ENCODE results near the gene SPACA5B. TPM values are rescaled to one million over a fixed set of nuclear protein-coding genes. Genes with fewer than 3 reads are reported as not detected.
A peak's percentile ranks its signal among the peaks of the same experiment; 100 is the strongest.
"Not testable (repeated sequence)": the region's sequence is repeated elsewhere in the genome, so short reads cannot be mapped to it uniquely, and the experiment has no call there.

SPACA5B gene
- total RNA-seq (not detected), polyA plus RNA-seq (ENCODE audit: insufficient read depth in 1 of 8, insufficient read length in 8 of 8, low replicate concordance in 1 of 8) (not detected)
- long read RNA-seq, donor 1 = 0 reads
- long read RNA-seq, donor 2 = 0 reads
- long read RNA-seq, donor 3 = 0 reads
- long read RNA-seq, donor 4 = 0 reads
- long read RNA-seq, donor 5 = 0 reads
- long read RNA-seq, donor 6 = 0 reads
- long read RNA-seq, donor 7 = 0 reads
- long read RNA-seq, donor 8 = 0 reads
- long read RNA-seq, donor 9 = 0 reads
- long read RNA-seq, donor 10 = 0 reads
- long read RNA-seq, donor 11 = 0 reads

DNA sequence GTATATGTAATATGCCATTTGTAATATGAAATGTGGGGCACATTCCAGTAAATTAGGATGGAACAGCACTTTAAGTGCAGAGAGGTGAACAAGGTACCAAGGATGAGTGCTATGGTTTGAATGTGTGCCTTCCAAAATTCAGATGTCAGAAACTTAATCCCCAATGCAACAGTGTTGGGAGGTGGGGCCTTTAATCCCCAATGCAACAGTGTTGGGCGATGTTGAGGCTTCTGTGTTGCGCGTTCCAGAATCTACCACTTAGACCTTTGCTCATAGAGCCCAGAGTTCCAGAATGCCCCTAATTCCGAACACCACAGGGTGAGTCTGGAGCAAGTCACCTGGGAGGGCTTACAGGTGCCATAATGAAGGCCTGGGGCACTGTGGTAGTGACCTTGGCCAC, at the start of gene SPACA5B:
TSS of gene SPACA5B (plus strand) at position 301 of the 400 bp plus-strand sequence. CDS start at position 363, 62 bp downstream.
- not testable (repeated sequence) for H3K27me3 ChIP-seq (ENCODE audit: control insufficient read depth, insufficient read depth, low read length); H3K27ac ChIP-seq (ENCODE audit: low read length)
- WGBS (ENCODE audit: insufficient coverage) = no CpG with 5 or more reads among the region's 4 CpGs

DNA sequence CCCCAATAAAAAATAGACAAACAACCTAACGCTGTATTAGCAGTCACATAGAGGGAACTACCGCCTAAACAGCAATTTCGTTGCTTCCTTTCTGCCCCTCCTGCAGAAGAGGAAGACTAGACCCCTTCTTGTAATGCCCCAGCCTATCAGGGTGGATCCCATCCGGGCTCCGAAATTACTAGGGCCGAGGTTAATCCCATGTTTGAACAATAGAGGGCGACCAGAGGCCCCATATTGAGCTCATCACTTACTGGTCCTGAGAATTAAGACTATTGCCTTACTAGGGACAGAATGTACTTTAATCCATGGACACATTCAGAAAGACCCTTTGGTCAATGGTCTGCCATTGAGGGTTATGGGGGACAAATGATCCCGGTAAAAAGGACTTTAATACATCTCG, 47.2 kb upstream of the SPACA5B start:
- Histone ChIP-seq H3K4me1 (ENCODE audit: control insufficient read depth, insufficient read depth, low read length) (no peaks in the 10 kb centered on the region), H3K9me3 (replicated peaks; ENCODE audit: control insufficient read depth, low read depth, low read length) (no peaks in the 10 kb centered on the region), H3K27ac (ENCODE audit: low read length) (no peak overlapping the region), H3K27me3 (ENCODE audit: control insufficient read depth, insufficient read depth, low read length) (peaks cover 2% of the 10 kb centered on the region), H3K4me3 (ENCODE audit: low read length) (no peak overlapping the region), H3K36me3 (ENCODE audit: control insufficient read depth, insufficient read depth, low read length) (no peaks in the 10 kb centered on the region)
- peak; percentile 49 for DNase-seq
- 0% methylated on average over 1 of the region's 9 CpGs for whole genome bisulfite sequencing (ENCODE audit: insufficient coverage)

More for the DNA sequence above, at the start of gene SPACA5B:
- not testable (repeated sequence) for H3K36me3 ChIP-seq (ENCODE audit: control insufficient read depth, insufficient read depth, low read length); DNase-seq; H3K9me3 ChIP-seq (replicated peaks; ENCODE audit: control insufficient read depth, low read depth, low read length); H3K4me3 ChIP-seq (ENCODE audit: low read length); H3K4me1 ChIP-seq (ENCODE audit: control insufficient read depth, insufficient read depth, low read length)

DNA sequence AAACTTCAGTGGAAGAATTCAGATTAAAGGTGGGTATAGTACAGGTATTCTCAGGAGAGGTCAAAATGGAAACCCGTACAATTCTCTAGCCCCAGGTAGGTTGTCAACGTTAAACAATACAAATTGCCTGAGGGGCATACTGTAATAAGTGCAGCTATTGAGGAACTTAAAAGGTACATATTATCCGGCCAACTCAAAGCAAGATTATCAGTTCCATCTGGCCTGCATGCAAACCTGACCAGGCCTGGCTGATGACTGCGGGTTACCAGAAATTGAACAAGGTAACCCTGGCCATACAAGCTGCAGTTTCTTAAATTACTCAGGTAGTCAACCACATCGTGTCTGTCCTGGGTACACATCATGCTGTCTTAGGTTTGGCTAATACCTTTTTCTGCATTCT, 46.7 kb upstream of the SPACA5B start:
- Histone ChIP-seq H3K27ac (ENCODE audit: low read length) (no peak overlapping the region), H3K4me3 (ENCODE audit: low read length) (no peak overlapping the region), H3K9me3 (replicated peaks; ENCODE audit: control insufficient read depth, low read depth, low read length) (no peaks in the 10 kb centered on the region), H3K27me3 (ENCODE audit: control insufficient read depth, insufficient read depth, low read length) (peaks cover 2% of the 10 kb centered on the region), H3K4me1 (ENCODE audit: control insufficient read depth, insufficient read depth, low read length) (no peaks in the 10 kb centered on the region), H3K36me3 (ENCODE audit: control insufficient read depth, insufficient read depth, low read length) (no peaks in the 10 kb centered on the region)
- WGBS (ENCODE audit: insufficient coverage) = 75% methylated on average over 3 of the region's 5 CpGs
- DNase-seq = no peak

DNA sequence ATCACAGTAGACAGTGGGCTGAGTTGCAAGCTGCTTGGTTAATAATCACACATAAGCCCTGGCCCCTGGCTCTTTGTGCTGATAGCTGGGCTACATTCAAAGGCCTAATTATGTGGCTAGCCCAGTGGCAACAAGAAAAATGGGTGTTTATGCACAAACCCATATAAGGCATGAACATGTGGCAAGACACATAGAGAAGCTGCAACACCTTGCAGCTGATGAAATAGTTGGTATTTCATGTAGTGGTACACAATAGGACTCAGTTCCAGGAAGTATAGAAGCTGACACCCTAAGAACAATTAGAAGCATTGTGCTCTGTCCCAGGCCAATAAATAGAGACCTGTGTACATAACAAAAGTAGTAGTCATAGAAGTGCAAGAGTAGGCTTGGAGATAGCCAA, 44.3 kb upstream of the SPACA5B start:
- Histone ChIP-seq H3K4me1 (ENCODE audit: control insufficient read depth, insufficient read depth, low read length) (no peaks in the 10 kb centered on the region), H3K36me3 (ENCODE audit: control insufficient read depth, insufficient read depth, low read length) (no peaks in the 10 kb centered on the region), H3K27ac (ENCODE audit: low read length) (no peak overlapping the region), H3K4me3 (ENCODE audit: low read length) (no peak overlapping the region), H3K9me3 (replicated peaks; ENCODE audit: control insufficient read depth, low read depth, low read length) (no peaks in the 10 kb centered on the region), H3K27me3 (ENCODE audit: control insufficient read depth, insufficient read depth, low read length) (peaks cover 2% of the 10 kb centered on the region)
- DNase-seq = no peak

DNA sequence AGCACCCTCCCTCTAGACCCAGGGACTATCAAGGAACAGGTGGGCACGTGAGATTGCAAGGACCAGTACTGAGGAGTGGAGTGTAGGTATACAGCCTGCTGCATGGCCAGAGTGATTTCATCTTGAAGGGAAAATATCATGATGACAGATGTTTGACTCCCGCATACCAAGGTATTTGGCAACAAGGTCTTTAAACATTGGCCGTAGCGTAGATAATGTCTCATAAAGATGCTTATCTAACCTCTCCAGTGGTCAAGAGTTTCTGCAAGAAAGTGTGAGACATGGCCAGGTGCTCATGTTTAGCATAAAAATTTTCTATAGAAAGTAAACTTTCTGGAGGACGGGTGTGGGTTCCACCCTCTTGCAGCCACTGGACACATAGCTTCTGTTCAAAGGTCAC, 40.3 kb upstream of the SPACA5B start:
- Histone ChIP-seq H3K9me3 (replicated peaks; ENCODE audit: control insufficient read depth, low read depth, low read length) (no peaks in the 10 kb centered on the region), H3K36me3 (ENCODE audit: control insufficient read depth, insufficient read depth, low read length) (no peaks in the 10 kb centered on the region), H3K27me3 (ENCODE audit: control insufficient read depth, insufficient read depth, low read length) (no peaks in the 10 kb centered on the region), H3K27ac (ENCODE audit: low read length) (no peak overlapping the region), H3K4me3 (ENCODE audit: low read length) (no peak overlapping the region), H3K4me1 (ENCODE audit: control insufficient read depth, insufficient read depth, low read length) (no peaks in the 10 kb centered on the region)
- DNase-seq = no peak
- 63% methylated on average over 1 of the region's 5 CpGs for WGBS (ENCODE audit: insufficient coverage)

DNA sequence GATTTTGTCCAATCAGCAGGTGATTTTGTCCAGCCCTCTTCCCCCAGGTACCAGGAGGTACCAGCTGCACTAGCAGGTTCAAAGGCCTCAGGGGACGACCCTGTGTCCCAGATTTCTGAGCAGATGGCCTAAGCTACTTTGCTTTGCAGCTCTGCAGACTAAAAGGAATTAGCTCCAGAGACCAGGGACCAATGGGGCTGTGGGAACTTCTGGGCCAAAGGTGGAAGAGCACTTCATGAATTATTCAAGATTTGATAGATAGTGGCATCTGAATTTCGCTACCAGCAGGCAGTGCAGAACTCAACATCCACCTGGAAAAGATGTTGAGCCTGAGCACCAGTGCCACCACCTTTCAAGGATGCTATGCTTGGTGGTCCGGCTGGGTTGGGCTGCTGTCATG, 37.9 kb upstream of the SPACA5B start:
- DNase-seq; H3K36me3 ChIP-seq (ENCODE audit: control insufficient read depth, insufficient read depth, low read length); H3K27ac ChIP-seq (ENCODE audit: low read length); H3K4me3 ChIP-seq (ENCODE audit: low read length); H3K4me1 ChIP-seq (ENCODE audit: control insufficient read depth, insufficient read depth, low read length); H3K27me3 ChIP-seq (ENCODE audit: control insufficient read depth, insufficient read depth, low read length); H3K9me3 ChIP-seq (replicated peaks; ENCODE audit: control insufficient read depth, low read depth, low read length): not testable (repeated sequence)
- WGBS (ENCODE audit: insufficient coverage) = no CpG with 5 or more reads among the region's 3 CpGs

DNA sequence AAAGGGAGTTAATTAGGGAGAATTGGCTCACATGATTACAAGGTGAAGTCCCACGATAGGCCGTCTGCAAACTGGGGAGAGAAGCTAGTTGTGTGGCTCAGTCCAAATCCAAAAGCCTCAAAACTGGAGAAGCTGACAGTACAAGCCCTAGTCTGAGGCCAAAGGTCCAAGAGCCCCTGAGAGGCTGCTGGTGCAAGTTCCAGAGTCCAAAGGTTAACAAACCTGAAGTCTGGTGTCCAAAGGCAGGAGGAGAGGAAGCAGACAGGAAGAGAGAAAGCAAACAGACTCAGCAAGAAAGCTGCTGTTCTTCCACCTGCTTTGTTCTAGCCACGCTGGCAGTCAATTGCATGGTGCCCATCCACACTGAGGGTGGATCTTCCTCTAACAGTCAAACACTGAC, 29.0 kb upstream of the SPACA5B start:
- no peaks in the 10 kb centered on the region for H3K4me1 ChIP-seq (ENCODE audit: control insufficient read depth, insufficient read depth, low read length)
- H3K36me3 ChIP-seq (ENCODE audit: control insufficient read depth, insufficient read depth, low read length) = no peaks in the 10 kb centered on the region
- no peak overlapping the region for H3K27ac ChIP-seq (ENCODE audit: low read length)
- H3K9me3 ChIP-seq (replicated peaks; ENCODE audit: control insufficient read depth, low read depth, low read length) = no peaks in the 10 kb centered on the region
- DNase-seq = no peak
- H3K4me3 ChIP-seq (ENCODE audit: low read length) = no peak overlapping the region
- WGBS (ENCODE audit: insufficient coverage) = 75% methylated on average over 2 of the region's 3 CpGs
- H3K27me3 ChIP-seq (ENCODE audit: control insufficient read depth, insufficient read depth, low read length) = no peaks in the 10 kb centered on the region

DNA sequence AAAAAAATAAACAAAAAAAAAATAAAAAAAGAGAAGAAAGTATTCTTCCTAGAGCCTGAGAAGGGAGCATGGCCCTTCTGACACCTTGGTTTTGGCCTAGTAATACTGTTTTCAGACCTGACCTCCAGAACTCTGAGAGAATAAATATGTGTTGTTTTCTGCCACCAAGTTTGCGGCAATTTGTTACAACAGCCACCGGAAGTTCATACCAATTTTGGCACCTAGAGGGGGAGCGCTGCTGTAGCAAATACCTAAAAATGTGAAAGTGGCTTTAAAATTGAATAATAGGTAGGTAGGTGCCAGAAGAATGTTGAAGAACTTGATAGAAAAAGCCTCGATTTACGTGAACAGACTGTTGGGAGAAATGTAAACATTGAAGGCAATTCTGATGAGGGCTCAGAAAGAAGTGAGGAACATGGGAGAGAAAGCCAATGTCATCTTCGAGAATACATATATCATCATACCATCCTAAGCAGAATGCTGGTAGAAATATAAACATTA, 27.5 kb upstream of the SPACA5B start:
- H3K27ac ChIP-seq (ENCODE audit: low read length) = no peak overlapping the region
- no peak for DNase-seq
- no peaks in the 10 kb centered on the region for H3K36me3 ChIP-seq (ENCODE audit: control insufficient read depth, insufficient read depth, low read length)
- H3K4me1 ChIP-seq (ENCODE audit: control insufficient read depth, insufficient read depth, low read length) = no peaks in the 10 kb centered on the region
- 86% methylated on average over 3 of the region's 6 CpGs for WGBS (ENCODE audit: insufficient coverage)
- no peaks in the 10 kb centered on the region for H3K27me3 ChIP-seq (ENCODE audit: control insufficient read depth, insufficient read depth, low read length)
- H3K4me3 ChIP-seq (ENCODE audit: low read length) = no peak overlapping the region
- no peaks in the 10 kb centered on the region for H3K9me3 ChIP-seq (replicated peaks; ENCODE audit: control insufficient read depth, low read depth, low read length)

DNA sequence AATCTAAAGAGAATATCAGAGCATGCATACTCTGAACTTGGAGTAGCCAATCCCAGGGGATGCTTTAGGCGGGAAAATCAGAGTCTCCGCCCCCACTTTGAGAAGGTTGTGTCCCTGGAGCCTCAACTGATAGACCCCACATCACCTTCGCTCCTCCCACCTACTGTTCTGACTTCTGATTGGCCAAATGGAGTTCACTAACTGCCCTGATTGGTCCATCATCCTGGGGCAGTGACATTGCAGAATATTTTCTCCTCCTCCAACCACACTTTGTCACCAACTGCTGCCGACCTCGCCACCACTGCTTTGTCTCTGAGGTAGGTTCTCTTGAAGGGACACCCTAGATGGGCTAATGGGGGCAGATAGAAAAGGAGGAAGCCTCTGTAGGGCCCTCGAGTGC, 22.7 kb upstream of the SPACA5B start:
- no peaks in the 10 kb centered on the region for H3K4me1 ChIP-seq (ENCODE audit: control insufficient read depth, insufficient read depth, low read length)
- no peak overlapping the region for H3K4me3 ChIP-seq (ENCODE audit: low read length)
- no peaks in the 10 kb centered on the region for H3K27me3 ChIP-seq (ENCODE audit: control insufficient read depth, insufficient read depth, low read length)
- H3K36me3 ChIP-seq (ENCODE audit: control insufficient read depth, insufficient read depth, low read length) = no peaks in the 10 kb centered on the region
- H3K27ac ChIP-seq (ENCODE audit: low read length) = no peak overlapping the region
- whole genome bisulfite sequencing (ENCODE audit: insufficient coverage) = 70% methylated on average over 3 of the region's 6 CpGs
- no peak for DNase-seq
- H3K9me3 ChIP-seq (replicated peaks; ENCODE audit: control insufficient read depth, low read depth, low read length) = no peaks in the 10 kb centered on the region

DNA sequence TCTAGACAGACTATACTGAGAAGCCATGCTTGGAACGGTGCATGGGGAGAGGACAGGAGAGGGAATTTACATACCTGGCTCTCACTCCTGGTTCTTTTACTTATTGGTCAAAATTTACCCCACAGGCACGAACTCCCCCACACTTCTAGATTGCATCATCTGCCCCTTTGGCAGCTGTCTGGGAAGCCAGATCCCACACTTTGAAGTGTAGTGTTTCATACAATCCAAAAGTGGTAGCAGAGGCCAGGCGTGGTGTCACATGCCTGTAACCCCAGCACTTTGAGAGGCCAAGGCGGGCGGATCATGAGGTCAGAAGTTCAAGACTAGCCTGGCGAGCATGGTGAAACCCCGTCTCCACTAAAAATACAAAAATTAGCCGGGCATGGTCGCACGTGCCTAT, 5.1 kb upstream of the SPACA5B start:
- DNase-seq; H3K4me3 ChIP-seq (ENCODE audit: low read length); H3K27me3 ChIP-seq (ENCODE audit: control insufficient read depth, insufficient read depth, low read length); H3K4me1 ChIP-seq (ENCODE audit: control insufficient read depth, insufficient read depth, low read length); H3K9me3 ChIP-seq (replicated peaks; ENCODE audit: control insufficient read depth, low read depth, low read length); H3K36me3 ChIP-seq (ENCODE audit: control insufficient read depth, insufficient read depth, low read length); H3K27ac ChIP-seq (ENCODE audit: low read length): not testable (repeated sequence)
- WGBS (ENCODE audit: insufficient coverage) = 71% methylated on average over 9 of the region's 10 CpGs
